HUDEP-2 (cell line): ENCODE data around the gene HOXA13.

Experiments used
- DNase-seq, 76 experiments: peaks; one replicate each; lab custom pipeline; 2025; ENCODE audit not compliant: unreplicated experiment in 76 of 76; lab: John Stamatoyannopoulos, UW

The HOXA13 gene

DNA sequence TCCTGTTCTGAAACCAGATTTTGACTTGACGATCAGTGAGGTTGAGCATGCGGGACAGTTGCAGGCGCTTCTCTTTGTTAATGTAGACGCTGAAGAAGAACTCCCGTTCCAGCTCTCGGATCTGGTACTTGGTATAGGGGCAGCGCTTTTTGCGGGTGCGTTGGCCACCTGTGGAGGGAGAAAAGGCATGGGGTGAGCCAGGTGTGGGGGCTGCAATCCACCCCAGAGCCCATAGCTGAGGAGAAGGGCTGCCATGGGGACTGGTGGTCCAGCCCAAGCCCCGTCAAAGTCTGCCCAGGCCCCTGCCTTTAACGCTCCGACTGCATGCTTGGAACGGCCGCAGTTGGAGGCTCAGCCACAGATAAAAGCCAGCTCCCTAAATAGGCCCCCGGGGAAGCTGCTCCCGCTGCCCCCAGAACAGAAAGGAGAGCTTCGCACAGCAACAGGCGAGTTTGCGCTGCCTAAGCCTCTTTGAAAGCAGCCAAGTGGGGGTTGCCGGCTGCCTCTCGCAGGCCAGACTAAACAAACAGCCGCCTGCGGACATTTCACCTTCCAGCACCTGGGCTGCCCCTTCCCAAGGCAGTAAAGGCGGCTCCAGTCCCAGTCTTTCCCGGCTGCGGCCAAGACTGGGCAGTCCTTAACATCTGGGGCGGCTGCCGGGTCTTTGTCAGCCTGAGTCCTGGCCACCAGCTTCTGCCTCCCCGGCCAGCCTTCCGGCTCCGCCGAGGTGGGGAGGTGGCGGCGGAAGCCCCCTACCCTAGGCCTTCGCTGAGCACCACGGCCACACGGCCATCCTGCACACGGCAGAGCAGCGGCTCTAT lies 16.8 kb downstream of the HOXA13 start:
- no peak for DNase-seq

DNA sequence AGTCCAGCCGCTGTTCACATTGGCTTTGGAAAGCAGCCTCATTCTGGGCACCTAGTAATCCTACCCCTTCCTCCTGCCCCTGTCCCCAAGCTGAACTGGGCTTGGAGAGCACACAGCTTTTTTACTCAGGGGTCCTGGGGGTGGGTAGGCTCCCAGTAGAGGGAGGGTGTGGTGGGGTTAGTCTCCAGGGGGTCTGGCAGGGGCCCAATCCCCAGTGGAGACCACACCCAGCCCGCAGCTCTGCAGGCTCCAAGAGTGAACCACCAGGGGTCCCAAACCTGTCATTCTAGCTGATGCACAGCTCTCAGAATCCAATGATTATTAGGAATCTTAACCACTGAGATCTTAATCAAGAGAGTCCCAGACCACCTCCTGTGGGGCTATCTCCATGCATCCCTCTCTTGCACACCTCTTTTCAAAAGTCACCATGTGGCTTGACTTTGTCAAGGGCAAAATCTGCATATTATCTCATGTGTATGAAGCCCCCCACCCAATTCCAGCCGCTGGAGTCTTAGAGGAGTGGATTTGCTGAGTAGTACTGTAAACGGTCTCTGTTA lies 17.5 kb downstream of the HOXA13 start:
- DNase-seq, result no peak

DNA sequence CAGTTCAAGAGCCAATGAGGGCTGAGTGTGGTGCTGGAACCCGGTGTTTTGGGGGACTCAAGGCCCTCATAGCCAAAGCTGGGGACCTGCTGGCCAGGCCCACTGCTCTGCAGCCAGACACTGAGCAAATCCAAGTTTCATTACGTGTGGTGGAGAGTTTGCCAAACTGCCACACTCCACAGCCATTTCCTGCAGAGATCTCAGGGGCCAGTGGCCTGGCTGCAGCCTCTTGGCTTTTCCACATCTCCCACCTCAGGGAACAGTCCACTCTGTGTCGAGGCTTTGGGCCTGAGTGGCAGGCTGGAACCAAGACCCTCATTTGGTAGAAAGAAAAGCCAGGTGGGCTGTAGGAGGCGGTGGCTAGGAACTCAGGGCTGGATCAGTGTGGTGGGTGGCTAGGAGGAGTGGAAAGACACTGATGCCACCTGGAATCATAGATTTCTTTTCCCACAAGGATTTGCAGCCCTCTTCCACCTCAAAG lies 18.1 kb downstream of the HOXA13 start:
- DNase-seq, result no peak

DNA sequence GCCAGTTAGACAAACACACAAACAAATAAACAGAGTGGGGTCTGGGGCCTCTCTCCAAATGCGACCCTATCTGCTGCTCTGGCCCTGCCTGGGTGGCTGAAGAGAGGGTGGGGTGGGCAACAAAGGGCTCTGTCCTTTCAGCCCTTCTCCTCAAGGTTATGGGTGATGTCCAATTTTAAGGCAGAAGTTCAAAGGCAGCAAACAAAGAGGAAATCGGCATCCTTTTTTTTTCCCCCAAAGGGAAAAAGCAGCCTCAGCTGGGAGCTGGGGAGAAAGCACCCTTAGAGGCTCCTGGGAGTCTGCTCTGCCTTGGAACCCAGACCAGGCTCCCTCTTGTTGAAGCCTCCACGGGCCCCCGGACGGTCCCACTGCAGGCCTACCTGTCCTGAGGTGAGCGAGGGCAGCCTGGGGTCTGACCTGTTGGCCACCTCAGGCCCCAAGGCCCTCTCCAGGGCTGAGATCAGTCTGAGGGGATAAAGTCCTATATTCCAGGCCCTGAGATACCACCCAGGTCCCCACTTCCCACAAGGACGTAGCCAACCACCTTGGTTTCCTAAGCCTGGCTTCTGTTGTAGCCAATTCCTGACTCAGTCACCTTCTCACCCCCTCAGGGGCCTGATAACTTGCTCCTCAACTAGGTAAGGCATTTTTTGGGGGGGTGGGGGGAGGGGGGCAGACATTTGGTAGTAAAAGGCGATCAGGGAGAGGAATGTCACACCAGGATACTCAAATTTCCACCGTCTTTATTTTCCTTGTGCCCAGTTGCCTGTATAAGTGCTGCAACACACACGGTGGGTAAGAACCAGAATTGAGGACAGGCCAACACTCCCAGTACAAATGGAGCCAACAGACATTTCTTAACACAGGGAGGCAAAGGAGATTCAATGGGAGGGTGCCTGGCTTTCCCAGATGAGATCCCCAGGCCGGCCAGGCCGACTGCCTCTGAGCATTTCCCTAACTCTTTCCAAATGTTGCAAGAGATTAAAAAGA lies 19.2 kb downstream of the HOXA13 start:
- no peak for DNase-seq

DNA sequence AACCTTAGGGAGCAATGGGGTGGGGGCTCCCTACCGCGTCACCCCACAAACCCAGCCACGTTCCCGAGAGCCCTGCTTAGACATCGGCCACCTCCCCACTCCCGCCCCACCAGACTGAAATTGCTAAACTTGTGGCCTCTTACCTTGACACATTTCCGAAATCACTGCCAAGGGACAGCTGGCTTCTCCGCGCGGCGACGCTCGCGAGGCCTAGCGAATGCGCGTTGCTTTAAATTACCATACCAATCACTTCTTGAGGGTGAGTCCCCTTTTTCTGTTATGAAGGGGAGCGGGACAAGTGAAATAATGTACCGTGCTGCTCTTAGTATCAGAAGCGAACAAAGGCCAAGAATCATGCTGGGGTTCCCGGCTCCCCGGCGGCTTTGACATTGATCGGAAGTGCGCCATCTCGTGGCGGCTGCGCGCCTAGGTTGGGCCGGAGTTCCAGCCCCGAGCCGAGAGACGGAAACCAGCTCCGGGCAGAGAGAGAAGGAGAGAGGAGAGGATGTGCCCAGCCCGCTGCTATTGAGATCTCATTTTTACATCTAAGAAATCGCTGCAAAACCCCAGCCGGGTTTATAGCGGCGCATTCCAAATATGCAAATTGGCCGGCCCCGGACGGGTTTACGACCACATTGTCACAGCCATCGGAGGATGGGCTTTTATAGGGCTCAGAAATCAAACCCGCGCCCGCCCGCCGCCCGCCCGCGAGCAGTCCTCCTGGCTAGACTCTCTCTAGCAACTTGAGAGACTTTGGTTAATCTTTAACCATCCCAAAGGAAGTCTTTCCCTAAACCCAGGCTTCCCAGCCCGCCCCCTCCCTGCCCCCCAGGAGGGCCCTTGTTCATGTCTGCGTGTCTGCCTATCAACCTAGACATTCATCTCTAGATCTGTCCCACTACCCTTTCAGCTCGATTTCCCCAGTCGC lies 20.1 kb downstream of the HOXA13 start:
- peak in 45 of 76 experiments; percentile 1 to 73 (median 33) for DNase-seq

DNA sequence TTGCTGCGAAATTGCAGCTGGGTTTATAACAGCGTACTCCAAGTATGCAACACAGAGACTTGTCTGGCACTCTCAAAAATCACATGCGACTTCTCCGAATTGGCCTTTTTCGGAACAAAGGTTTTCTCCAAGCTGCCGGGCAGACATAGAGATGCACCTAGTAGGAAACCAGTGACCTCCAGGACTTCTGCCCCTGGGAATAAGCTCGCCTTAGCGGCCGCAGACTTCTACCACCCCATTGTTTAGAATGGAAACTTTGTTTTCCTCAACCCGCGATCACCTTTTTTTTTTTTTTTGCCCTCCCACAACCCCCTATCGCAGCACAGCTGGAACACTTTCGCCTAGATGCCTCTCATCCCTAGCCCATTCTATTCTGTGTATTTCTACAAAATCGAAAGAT lies 20.9 kb downstream of the HOXA13 start:
- DNase-seq, result no peak

DNA sequence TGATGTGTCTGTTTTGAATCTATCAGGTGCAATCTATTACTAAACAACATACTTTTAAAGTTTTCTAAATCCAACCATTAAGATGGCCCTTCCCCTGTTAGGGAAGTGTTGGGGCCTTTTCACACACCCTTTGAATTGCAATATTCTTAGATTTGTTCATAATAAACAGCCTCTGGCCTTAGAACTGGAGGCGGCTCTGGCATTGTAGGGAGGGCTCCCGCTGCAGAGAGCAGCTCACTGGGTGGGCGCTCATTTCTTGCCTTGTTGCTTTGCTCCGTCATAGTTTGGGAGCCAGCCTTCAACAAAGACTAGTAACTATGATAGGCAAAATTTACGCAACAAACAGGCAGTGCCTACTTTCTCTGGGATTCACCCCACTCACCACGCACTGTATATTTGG lies 21.5 kb downstream of the HOXA13 start:
- DNase-seq, result no peak

DNA sequence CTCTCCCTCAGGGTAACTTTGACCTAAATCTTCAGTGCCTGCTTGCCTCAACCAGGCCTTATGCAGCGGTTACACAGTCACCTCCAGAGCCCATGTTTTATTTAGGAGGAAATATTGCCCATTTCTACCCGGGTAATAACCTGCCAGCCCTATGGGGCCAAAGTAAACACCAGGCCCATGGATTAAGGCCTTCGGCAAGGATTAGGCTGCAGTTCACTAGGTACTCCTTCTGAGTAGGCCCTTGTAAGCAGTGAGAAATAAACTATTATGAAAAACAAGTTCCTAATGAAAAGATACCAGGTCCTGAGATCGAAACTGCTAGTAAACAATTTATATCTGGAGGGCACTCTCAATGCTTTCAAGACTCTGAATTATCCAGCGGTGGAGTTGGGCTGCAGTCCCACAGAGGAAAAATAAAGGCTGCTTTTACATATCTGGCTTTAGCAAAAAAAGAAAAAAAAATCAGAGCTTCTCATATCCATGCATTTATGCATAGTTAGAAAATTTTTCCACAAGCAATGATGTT lies 22.0 kb downstream of the HOXA13 start:
- no peak for DNase-seq

DNA sequence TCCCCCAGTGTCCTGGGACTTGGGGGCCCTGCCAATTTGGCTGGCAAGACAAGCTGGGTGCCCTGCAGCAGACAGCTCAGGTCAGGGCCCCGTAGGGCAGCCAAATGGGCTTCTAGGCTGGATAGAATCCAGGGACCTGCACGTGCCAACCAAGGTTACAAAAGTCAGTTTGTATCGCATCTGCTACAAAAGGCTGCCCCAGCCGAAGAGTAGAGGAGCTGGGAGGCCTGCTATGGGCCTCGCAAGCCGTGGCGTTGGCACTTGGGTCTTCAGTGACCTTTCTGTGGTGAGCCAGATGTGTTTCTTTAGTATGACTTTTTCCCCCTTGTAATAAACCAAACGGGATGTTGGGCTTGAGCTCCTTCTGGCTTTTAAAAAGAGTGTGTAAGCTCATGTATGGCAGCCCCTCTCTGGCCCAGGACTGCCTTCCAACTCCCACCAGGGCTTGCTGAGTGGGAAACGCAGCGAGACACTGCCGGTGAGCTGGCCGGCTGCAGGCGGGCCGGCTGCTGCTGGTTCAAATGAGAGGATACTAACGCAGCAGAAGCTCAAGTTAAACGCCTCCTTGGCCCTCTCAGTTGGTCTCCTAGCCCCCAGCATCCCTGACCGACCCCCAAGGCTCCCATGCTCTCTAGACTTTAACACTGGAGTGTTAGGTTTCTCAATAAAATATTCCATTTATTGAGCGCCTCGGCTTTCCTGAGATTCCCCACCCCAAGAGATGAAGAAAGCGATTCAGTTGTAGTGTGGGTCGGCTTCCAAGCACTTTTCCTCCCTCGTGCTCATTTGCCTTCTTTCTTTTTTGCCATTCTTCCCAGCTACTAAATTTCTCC lies 22.7 kb downstream of the HOXA13 start:
- DNase-seq, result no peak

DNA sequence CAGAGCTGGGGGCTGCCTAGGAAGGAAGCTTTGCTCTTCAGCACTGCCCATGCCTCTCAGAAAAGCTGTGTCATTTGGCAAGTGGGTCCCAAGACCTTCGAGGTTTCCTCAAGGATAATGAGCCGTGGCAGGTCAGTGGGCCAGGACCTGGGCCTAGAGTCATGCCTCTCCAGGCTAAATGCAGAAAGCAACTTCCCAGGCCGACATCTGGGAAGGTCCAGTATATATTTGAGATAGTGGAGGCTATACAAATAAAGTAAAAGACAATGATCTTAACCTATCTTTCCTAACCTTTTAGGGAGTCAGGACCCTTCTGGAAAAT lies 23.4 kb downstream of the HOXA13 start:
- DNase-seq, result no peak

DNA sequence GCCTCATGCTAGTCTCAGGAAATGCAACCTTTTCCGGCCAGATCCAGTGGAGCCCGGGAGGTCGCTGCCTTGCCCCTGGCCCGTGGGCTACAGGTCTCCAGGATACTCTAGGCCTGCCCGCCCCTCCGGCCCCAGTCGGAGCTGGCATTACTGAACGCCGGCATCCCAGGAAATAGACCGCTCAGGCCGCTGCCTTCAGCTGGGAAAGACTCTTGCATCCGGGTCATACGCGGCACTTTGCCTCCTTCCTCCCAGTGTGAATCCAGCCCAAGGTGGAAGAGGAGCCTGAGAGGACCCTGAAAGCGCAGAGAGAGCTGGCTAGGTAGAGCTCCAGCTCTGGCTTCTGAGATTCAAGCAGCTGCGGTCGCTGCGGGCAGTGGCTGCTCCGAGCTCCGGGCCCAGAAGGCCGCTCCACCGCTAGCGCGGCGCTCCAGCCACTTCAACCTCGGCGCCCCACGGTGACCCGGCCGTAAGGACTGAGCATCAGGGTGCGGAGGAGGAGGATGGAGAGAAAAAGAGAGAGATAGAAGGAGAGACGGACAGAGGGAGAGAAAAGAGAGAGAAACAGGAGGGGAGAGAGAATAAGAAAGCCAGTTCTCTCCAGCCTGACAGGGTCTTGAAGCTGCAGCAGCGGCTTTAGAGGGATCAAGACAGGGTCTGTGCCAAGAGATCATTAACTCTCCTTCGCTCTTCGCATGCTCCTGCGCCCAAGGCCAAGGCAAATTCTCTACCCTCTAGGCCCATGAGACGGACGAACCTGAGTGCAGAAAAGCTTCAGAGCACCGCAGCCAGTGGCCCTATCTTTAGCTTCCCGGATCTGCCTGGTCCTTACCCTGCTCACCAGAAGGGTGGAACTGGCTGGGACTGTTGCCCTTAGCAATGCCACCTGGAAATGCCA lies 24.0 kb downstream of the HOXA13 start:
- DNase-seq, result no peak

DNA sequence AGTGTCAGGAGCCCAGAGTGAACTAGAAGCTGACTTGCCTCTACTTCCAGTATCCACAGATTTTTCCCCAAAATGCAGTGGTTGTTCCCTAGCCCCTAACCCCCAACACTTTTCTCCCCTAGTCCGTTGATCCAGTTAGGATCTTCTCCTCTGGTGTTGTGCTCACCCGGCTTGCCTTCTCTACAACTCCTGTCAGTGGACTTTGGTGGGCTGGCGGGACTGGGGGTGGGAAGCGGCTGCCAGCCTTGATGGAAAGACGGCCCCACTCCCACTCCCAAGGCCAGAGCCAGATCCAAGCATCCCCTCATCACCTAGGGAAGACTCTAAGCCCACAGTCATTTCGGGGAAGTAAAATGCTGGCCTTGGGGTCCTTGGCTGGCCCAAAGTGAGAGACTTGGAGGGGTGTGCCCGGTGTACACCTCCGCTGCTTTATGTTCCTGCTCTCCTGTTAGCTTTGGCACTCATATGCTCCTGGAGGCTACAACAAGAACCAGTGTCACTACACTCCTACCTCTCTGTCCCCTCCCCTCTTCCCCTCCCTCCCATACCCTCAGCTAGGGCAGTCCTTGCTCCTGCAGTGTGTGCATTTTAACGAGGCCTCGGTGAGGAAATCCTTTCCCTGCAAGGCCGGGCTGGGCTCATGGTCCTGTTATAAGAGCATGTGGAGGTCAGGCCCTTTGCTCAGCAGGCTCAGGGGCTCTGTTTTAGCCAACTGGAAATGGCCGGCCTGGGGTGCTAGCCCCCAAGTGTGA lies 24.8 kb downstream of the HOXA13 start:
- DNase-seq, result no peak

DNA sequence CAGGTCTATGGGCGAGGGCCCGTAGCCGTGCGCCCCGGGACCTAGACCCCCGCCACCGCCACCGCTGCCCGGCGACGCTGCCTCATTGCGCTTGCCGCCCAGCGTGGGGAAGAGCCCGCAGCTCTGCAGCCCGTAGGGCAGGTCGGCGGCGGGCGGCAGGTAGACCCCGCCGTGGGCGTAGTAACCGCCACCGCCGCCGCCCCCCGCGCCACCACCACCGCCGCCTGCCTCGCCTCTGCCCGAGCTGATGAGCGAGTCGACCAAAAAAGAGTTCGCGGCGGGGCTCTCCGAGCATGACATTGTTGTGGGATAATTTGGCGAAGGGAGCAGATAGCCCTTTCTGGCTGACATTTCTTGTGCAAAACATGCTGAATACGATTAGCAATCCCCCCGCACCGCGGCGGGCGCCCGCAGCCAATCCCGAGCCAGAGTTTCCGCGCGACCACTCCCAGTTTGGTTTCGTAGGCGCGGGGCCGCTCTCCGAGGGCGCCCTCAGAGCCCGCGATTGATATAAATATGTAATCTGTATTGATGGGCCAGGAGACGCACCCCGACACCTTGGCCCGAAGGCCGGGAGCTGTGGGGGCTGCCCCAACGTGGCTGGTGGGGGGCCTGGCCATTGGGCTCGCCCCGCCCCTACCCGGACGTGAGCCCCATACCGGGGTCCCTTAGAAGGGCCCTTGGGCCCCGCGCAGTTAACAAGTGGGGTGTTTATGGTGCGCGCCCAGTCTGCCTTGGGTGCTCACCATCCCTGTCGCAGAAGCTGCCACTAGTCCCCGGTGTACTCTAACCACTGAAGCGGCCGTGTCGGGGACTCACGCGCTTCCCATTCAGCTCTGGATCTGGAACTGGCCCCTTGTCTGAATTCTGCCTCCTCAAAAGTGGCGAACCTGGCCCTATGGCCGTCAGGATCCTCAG lies 25.7 kb downstream of the HOXA13 start, which contains the start of gene HOXA10:
Gene HOXA10, minus strand, starts transcription at position 365 of the 918 bp plus-strand sequence. Its CDS starts 14 bp downstream, at position 351.
- DNase-seq, result no peak

DNA sequence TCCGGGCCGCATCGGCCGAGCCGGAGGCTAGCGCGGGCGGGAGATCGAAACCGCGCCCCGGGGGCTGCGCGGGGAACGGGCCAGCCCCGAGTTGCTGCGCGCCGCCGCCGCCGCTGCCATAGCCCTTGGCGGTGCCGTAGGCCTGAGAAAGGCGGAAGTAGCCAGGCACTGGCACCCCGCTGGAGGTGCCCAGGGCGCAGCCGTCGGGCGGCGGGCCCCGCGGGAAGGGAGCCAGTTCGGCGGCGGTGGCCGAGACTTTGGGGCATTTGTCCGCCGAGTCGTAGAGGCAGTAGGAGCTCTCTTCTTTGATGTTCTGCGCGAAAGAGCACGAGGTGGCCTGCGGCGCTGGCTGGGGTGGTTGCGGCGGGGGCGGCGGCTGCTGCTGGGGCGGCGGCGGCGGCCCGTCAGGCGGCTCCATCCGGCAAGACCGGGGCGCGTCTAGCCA lies 26.4 kb downstream of the HOXA13 start:
- DNase-seq, result no peak

DNA sequence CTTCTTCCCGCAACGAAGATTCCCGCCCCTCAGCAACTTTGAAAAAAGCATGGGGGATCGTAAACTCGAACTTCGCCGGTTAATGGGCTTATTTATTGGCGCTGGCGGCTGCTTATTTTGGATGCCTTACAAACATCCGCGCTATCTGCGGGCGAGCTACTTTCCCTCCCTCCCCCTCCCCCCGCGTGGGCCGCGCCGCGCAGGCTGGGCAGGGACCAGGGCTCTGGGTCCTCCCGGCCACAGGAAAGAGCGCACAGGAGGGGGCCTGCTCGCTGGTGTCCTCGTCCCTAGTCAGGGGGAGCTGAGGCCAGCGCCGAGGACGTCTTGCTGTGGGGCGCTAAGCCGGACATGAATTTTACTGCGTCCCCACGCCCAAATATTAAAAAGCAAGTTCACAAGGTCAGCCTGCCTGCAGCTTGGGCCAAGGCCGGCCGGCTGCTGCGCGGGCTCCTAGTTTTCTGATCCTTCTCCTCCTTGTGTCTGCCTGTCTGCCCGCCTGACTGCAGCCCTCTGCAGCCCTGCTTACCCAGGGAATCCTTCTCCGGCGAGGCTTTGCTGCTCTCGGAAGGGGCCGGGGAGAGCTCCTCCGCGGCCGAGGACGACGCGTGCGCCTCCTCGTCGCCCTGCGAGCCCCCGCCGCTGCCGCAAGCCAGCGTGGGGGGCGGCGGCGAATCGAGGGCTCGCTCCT lies 26.9 kb downstream of the HOXA13 start:
- DNase-seq, result no peak
